VCaP (cell line): ENCODE data around the gene GLYAT.

Experiments used
- H3K27ac ChIP-seq: fragments of 450-650 bp; 2 replicates; pipeline ENCODE4 v1.5.1; 2017
- TF ChIP-seq, protein P1 (sequence below): fragments of 450-650 bp; conservative IDR thresholded peaks from 2 replicates; pipeline ENCODE4 v1.5.1; 2017; ENCODE audit warnings: mild to moderate bottlenecking, moderate library complexity

Gene GLYAT, protein sequence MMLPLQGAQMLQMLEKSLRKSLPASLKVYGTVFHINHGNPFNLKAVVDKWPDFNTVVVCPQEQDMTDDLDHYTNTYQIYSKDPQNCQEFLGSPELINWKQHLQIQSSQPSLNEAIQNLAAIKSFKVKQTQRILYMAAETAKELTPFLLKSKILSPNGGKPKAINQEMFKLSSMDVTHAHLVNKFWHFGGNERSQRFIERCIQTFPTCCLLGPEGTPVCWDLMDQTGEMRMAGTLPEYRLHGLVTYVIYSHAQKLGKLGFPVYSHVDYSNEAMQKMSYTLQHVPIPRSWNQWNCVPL

DNA sequence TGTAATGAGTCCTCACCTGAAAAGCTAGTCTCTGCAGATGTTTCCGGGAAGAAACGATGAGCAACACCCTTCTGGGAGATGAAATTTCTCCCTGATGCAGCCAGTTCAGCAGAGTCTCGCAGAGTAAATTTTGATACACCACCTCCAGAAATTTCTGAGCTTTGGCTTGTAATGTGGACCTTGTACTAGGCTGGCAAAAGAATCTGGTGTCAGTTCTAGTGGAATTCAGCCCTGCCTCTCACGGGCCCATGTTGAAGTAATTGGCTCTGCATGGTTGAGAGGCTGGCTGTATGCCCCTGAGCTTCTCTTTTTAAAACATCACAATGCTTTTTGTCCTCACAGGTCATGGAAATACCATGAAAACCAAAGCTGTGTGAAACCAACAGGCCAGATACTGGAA is at the start of gene GLYAT:
TSS of gene GLYAT (minus strand) at position 125 of the 400 bp plus-strand sequence. CDS start 7,447 bp downstream, outside the sequence.
- TF ChIP-seq, protein P1, sequence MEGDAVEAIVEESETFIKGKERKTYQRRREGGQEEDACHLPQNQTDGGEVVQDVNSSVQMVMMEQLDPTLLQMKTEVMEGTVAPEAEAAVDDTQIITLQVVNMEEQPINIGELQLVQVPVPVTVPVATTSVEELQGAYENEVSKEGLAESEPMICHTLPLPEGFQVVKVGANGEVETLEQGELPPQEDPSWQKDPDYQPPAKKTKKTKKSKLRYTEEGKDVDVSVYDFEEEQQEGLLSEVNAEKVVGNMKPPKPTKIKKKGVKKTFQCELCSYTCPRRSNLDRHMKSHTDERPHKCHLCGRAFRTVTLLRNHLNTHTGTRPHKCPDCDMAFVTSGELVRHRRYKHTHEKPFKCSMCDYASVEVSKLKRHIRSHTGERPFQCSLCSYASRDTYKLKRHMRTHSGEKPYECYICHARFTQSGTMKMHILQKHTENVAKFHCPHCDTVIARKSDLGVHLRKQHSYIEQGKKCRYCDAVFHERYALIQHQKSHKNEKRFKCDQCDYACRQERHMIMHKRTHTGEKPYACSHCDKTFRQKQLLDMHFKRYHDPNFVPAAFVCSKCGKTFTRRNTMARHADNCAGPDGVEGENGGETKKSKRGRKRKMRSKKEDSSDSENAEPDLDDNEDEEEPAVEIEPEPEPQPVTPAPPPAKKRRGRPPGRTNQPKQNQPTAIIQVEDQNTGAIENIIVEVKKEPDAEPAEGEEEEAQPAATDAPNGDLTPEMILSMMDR: no peak
- no peak within 1 kb of the TSS for H3K27ac ChIP-seq

DNA sequence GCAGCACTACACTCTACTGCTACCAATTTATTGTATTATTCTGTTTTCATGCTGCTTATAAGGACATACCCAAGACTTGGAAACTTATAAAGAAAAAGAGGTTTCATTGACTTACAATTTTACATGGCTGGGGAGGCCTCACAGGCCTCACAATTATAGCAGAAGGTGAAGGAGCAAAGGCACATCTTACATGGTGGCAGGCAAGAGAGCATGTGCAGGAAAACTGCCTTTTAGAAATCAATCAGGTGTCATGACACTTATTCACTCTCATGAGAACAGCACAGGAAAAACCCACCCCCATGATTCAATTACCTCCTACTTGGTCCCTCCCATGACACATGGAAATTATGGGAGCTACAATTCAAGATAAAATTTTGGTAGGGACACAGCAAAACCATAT is 49.6 kb upstream of the GLYAT start:
- TF ChIP-seq, protein P1: no peak
- H3K27ac ChIP-seq: no peak overlapping the region

DNA sequence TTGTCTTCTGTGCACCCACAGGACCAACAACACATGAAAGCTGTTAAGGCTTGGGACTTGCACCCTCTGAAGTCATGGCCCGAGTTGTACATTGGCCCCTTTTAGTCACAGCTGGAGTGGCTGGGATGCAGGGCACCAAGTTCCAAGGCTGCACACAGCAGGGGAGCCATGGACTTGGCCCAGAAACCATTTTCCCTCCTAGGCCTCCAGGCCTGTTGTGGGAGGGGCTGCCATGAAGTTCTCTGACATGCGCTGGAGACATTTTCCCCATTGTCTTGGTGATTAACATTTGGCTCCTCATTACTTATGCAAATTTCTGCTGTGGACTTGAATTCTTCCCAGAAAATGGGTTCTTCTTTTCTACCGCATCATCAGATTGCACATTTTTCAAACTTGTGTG is 48.8 kb upstream of the GLYAT start:
- H3K27ac ChIP-seq: no peak overlapping the region
- TF ChIP-seq, protein P1: no peak

DNA sequence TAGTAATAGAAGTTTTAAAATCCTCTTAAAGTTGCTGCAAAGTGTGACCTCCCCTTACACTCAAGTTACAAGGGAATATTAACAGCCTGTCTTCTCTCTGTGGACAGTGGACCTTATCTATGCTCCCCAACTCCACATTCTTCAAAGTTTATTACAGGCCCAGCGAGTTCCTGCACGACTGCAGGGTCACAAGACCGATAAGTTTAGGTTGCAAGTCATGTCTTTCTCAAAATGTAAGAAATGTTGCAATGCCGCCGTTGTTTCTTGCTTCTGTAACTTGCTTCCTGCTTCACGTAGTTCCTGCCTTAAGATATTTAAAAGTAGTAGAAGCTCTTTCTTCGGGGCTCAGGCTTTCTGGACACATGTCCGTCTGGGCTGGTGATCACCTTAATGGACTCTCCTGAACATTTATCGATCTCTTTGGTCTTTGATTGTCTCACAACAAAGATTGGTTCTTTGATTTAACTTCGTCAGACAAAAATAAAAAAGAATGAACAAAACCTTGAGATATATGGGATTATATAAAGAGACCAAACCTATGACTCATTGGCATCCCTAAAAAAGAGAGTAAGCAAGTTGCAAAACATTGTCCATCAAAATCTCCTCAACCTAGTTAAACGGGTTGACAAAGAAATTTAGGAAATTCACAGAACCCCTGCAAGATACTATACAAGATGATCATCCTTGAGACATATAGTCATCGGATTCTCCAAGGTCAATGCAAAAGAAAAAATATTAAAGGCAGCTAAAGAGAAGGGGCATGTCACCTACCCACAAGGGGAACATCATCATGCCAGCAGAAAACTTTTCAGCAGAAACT is 45.4 kb upstream of the GLYAT start:
- no peak overlapping the region for H3K27ac ChIP-seq
- TF ChIP-seq, protein P1: no peak

DNA sequence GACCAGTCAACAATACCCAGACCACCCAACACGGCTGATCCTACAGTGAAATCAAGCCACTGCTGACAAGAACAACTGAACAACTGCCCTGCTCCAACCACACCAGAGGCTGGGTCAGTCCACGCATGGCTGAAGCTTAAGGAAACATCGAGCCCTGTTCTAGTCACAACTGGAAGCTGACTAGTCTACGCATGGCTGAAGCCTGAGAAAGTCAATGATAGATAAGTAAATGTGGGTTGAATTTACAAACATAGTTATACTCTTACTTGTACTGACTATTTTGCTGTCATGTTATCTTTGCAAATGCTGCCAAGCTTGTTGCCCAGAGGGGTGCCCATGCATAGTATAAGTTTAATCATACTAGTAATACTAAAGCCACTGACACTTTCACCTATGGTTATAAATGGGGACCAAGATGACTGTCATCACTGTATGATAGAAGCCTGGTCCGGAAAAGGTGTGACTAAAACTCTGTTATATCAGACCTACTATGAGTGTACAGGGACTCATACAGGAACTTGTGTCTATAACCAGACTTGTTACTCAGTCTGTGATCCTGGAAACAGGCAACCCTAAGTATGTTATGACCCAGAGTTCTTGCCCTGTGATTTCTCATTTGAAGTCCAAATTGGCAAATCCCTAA is 43.4 kb upstream of the GLYAT start:
- TF ChIP-seq, protein P1: no peak
- no peak overlapping the region for H3K27ac ChIP-seq

DNA sequence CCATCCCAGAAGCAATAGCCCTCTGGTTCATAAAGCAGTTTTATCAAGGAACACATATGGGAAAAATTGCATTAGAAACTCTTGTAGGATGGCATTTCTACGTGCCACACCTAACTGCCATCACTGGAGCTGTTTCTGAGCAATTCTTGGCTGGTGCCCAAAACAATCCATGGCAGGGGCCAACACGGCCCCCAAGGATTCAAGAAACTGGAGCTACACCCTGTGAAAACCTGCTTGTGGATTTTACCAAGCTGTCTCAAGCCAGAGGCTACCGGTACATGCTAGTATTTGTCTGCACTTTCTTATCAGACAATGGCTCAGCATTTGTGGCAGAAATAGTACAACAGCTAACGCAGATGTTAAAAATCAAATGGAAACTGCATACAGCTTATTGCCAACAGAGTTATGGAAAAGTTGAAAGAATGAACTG is 42.4 kb upstream of the GLYAT start:
- H3K27ac ChIP-seq: no peak overlapping the region

More for the DNA sequence above, 42.4 kb upstream of the GLYAT start:
- TF ChIP-seq, protein P1: no peak
